H9 (cell line): ENCODE data around the gene ACMSD. TPM values are rescaled to one million over a fixed set of nuclear protein-coding genes. Genes with fewer than 3 reads are reported as not detected.

ENCODE experiments used
- DNase-seq: peaks from one replicate; pipeline ENCODE4 v3.0.0-alpha.2; 2017
- H2AFZ ChIP-seq: one replicate; pipeline ENCODE4 v1.6.1; 2013; ENCODE audit warnings: mild to moderate bottlenecking, low read length, control low read depth, moderate library complexity
- H2AK5ac ChIP-seq: 2 replicates; pipeline ENCODE4 v1.6.1; 2013; ENCODE audit warnings: low read length, control low read depth, mixed read lengths; ENCODE audit not compliant: insufficient read length
- H2BK120ac ChIP-seq: one replicate; pipeline ENCODE4 v1.6.1; 2013; ENCODE audit warnings: low read depth, mild to moderate bottlenecking, low read length, control low read depth, inconsistent platforms; ENCODE audit not compliant: poor library complexity, severe bottlenecking
- H2BK12ac ChIP-seq: 2 replicates; pipeline ENCODE4 v1.6.1; 2013; ENCODE audit warnings: low read length, control low read depth, mixed read lengths, low read depth; ENCODE audit not compliant: insufficient read length
- H2BK15ac ChIP-seq: 2 replicates; pipeline ENCODE4 v1.6.1; 2013; ENCODE audit warnings: low read depth, low read length, control low read depth
- H2BK20ac ChIP-seq: one replicate; pipeline ENCODE4 v1.6.1; 2013; ENCODE audit warnings: low read depth, mild to moderate bottlenecking, low read length, control low read depth, inconsistent platforms; ENCODE audit not compliant: poor library complexity, severe bottlenecking
- H2BK5ac ChIP-seq: 2 replicates; pipeline ENCODE4 v1.6.1; 2013; ENCODE audit warnings: low read length, control low read depth, mixed read lengths; ENCODE audit not compliant: insufficient read length
- H3K14ac ChIP-seq: 2 replicates; pipeline ENCODE4 v1.6.1; 2013; ENCODE audit warnings: low read length, control low read depth; ENCODE audit not compliant: insufficient read depth
- H3K18ac ChIP-seq: 2 replicates; pipeline ENCODE4 v1.6.1; 2013; ENCODE audit warnings: low read depth, mild to moderate bottlenecking, mixed read lengths, low read length, control low read depth; ENCODE audit not compliant: insufficient read length
- H3K23ac ChIP-seq: 2 replicates; pipeline ENCODE4 v1.6.1; 2013; ENCODE audit warnings: low read length, control low read depth, mixed read lengths, low read depth; ENCODE audit not compliant: insufficient read length
- H3K23me2 ChIP-seq: 2 replicates; pipeline ENCODE4 v1.6.1; 2013; ENCODE audit warnings: low read depth, mild to moderate bottlenecking, mixed read lengths, low read length, control low read depth; ENCODE audit not compliant: insufficient read length, poor library complexity, severe bottlenecking
- H3K27ac ChIP-seq: 2 replicates; pipeline ENCODE4 v1.5.1; 2013; ENCODE audit warnings: low read length, control low read depth, mixed read lengths, low read depth; ENCODE audit not compliant: insufficient read length
- H3K27me3 ChIP-seq: 2 replicates; pipeline ENCODE4 v1.6.1; 2013; ENCODE audit warnings: low read length, control low read depth, inconsistent platforms; ENCODE audit not compliant: insufficient read depth
- H3K4ac ChIP-seq: 2 replicates; pipeline ENCODE4 v1.6.1; 2013; ENCODE audit warnings: low read depth, mild to moderate bottlenecking, control low read depth, inconsistent platforms, low read length, moderate library complexity
- H3K4me1 ChIP-seq: 2 replicates; pipeline ENCODE4 v1.6.1; 2013; ENCODE audit warnings: low read length, control low read depth, inconsistent platforms; ENCODE audit not compliant: insufficient read depth
- H3K4me2 ChIP-seq: 2 replicates; pipeline ENCODE4 v1.6.1; 2013; ENCODE audit warnings: low read length, control low read depth, mixed read lengths; ENCODE audit not compliant: insufficient read length, insufficient read depth
- H3K56ac ChIP-seq: 2 replicates; pipeline ENCODE4 v1.6.1; 2013; ENCODE audit warnings: low read depth, mild to moderate bottlenecking, mixed read lengths, low read length, control low read depth; ENCODE audit not compliant: insufficient read length
- H3K79me1 ChIP-seq: 2 replicates; pipeline ENCODE4 v1.6.1; 2013; ENCODE audit warnings: low read depth, mild to moderate bottlenecking, moderate library complexity, low read length, control low read depth, inconsistent platforms; ENCODE audit not compliant: insufficient read depth, poor library complexity, severe bottlenecking
- H3K79me2 ChIP-seq: 2 replicates; pipeline ENCODE4 v1.6.1; 2013; ENCODE audit warnings: low read length, control low read depth, inconsistent platforms; ENCODE audit not compliant: insufficient read depth
- H3K9ac ChIP-seq: 2 replicates; pipeline ENCODE4 v1.6.1; 2013; ENCODE audit warnings: low read length, control low read depth, mixed read lengths; ENCODE audit not compliant: insufficient read length; ENCODE audit errors: extremely low read depth
- H3K9me3 ChIP-seq: one replicate; pipeline ENCODE4 v1.6.1; 2013; ENCODE audit warnings: low read depth, low read length, inconsistent platforms; ENCODE audit not compliant: control insufficient read depth
- H3T11ph ChIP-seq: one replicate; pipeline ENCODE4 v1.6.1; 2013; ENCODE audit warnings: mild to moderate bottlenecking, low read length, control low read depth, inconsistent platforms
- H4K20me1 ChIP-seq: one replicate; pipeline ENCODE4 v1.6.1; 2013; ENCODE audit not compliant: control insufficient read depth, insufficient read length, insufficient read depth
- H4K5ac ChIP-seq: 2 replicates; pipeline ENCODE4 v1.6.1; 2013; ENCODE audit warnings: low read depth, mild to moderate bottlenecking, mixed read lengths, low read length, control low read depth; ENCODE audit not compliant: insufficient read length
- H4K8ac ChIP-seq: replicated peaks from 2 replicates; pipeline ENCODE4 v1.6.1; 2013; ENCODE audit warnings: low read length, control low read depth, mixed read lengths, low read depth; ENCODE audit not compliant: insufficient read length
- H4K91ac ChIP-seq: 2 replicates; pipeline ENCODE4 v1.6.1; 2013; ENCODE audit warnings: low read depth, mild to moderate bottlenecking, moderate library complexity, mixed read lengths, low read length, control low read depth; ENCODE audit not compliant: insufficient read length
- H3K27ac Mint-ChIP-seq, 3 experiments: 2 replicates in 2 of 3; 3 replicates in 1 of 3; pipeline ENCODE4 v1.8.0; 2020 to 2021; ENCODE audit warnings: mixed read lengths in 3 of 3, mild to moderate bottlenecking in 1 of 3, moderate library complexity in 1 of 3
- H3K27me3 Mint-ChIP-seq: 2 replicates; pipeline ENCODE4 v1.8.0; 2021; ENCODE audit warnings: low read depth, mild to moderate bottlenecking, moderate library complexity, mixed read lengths
- H3K36me3 Mint-ChIP-seq, 3 experiments: 2 replicates in 2 of 3; 3 replicates in 1 of 3; pipeline ENCODE4 v1.8.0; 2020 to 2021; ENCODE audit warnings: low read depth in 3 of 3, mixed read lengths in 3 of 3; ENCODE audit not compliant: insufficient read depth in 1 of 3
- H3K4me1 Mint-ChIP-seq, 2 experiments: 2 replicates each; pipeline ENCODE4 v1.8.0; 2020; ENCODE audit warnings: mixed read lengths in 2 of 2
- H3K4me3 Mint-ChIP-seq, 2 experiments: 2 replicates in 1 of 2; 3 replicates in 1 of 2; pipeline ENCODE4 v1.8.0; 2020 to 2021; ENCODE audit warnings: mild to moderate bottlenecking in 2 of 2, mixed read lengths in 2 of 2, moderate library complexity in 1 of 2
- H3K9me3 Mint-ChIP-seq, 2 experiments: 2 replicates in 1 of 2; 3 replicates in 1 of 2; pipeline ENCODE4 v1.8.0; 2020; ENCODE audit warnings: mild to moderate bottlenecking in 2 of 2, mixed read lengths in 2 of 2, moderate library complexity in 1 of 2
- long read RNA-seq: library from polyadenylated mRNA; unstranded; transcript quantifications from one replicate; pipeline ENCODE4 v2.0.0, GENCODE V29; 2020
- total RNA-seq: library from RNA; stranded (reverse); gene quantifications from 2 replicates; pipeline ENCODE4 v1.2.1, GENCODE V29; 2021
- TF ChIP-seq, protein P1 (sequence below): fragments of 200-600 bp; sonication (generic); conservative IDR thresholded peaks from 3 replicates; pipeline ENCODE4 v1.8.0; 2021; ENCODE audit warnings: antibody characterized with exemption, mild to moderate bottlenecking

ACMSD gene
- total RNA-seq: not detected in 2 replicates
- long read RNA-seq: 0 reads

DNA sequence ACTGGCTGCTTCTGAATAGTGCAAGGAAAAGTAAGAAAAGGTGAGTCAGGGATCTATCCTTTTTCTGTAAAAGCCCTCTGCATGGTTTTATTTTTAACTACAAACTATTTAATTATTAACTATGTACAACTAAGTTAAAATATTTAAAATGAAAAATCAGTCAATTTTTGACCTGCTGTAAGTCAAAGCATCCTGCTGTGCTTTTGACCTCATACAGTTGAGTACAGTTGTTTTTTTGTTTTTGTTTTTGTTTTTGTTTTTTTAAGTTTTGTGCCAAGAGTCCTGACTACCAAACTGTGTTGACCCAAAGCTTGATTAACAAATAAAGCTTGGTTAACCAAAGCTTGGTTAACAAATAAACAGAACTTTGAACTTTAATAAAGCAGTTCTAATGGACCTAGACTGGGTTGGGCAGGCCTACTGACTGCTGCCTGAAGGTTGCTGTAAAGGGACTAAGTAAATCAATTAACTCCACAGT lies at the start of gene ACMSD:
ACMSD (plus strand) TSS at position 474 of the 478 bp plus-strand sequence. CDS start 67 bp downstream, outside the sequence.
- H3K23me2 ChIP-seq: no peaks in the 10 kb centered on the region
- no peak within 1 kb of the TSS for H2BK20ac ChIP-seq
- no peak within 1 kb of the TSS for H2AK5ac ChIP-seq
- no peaks in the 10 kb centered on the region for H4K20me1 ChIP-seq
- H3K14ac ChIP-seq: no peak within 1 kb of the TSS
- H3K4me2 ChIP-seq: no peak within 1 kb of the TSS
- no peak within 1 kb of the TSS for H4K5ac ChIP-seq
- no peaks in the 10 kb centered on the region for H3K4me1 ChIP-seq
- TF ChIP-seq, protein P1, sequence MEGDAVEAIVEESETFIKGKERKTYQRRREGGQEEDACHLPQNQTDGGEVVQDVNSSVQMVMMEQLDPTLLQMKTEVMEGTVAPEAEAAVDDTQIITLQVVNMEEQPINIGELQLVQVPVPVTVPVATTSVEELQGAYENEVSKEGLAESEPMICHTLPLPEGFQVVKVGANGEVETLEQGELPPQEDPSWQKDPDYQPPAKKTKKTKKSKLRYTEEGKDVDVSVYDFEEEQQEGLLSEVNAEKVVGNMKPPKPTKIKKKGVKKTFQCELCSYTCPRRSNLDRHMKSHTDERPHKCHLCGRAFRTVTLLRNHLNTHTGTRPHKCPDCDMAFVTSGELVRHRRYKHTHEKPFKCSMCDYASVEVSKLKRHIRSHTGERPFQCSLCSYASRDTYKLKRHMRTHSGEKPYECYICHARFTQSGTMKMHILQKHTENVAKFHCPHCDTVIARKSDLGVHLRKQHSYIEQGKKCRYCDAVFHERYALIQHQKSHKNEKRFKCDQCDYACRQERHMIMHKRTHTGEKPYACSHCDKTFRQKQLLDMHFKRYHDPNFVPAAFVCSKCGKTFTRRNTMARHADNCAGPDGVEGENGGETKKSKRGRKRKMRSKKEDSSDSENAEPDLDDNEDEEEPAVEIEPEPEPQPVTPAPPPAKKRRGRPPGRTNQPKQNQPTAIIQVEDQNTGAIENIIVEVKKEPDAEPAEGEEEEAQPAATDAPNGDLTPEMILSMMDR: no peak
- H2BK5ac ChIP-seq: no peak within 1 kb of the TSS
- no peaks in the 10 kb centered on the region for H3K9me3 ChIP-seq
- no peak within 1 kb of the TSS for H2BK120ac ChIP-seq
- H2AFZ ChIP-seq: no peak within 1 kb of the TSS
- H4K91ac ChIP-seq: no peak within 1 kb of the TSS
- Mint-ChIP-seq H3K4me1 (peaks cover 0 to 8% of the 10 kb centered on the region in 2 experiments; a peak in 2 of 4 replicates), H3K27me3 (no peaks in the 10 kb centered on the region; the same call in 1 of the 2 replicates), H3K27ac (no peak within 1 kb of the TSS), H3K36me3 (peaks cover 2 to 9% (median 8%) of the 10 kb centered on the region in 3 experiments; a peak in 6 of 7 replicates), H3K9me3 (peaks cover 15 to 25% of the 10 kb centered on the region in 2 experiments), H3K4me3 (no peak within 1 kb of the TSS)
- H2BK12ac ChIP-seq: no peak within 1 kb of the TSS
- H3T11ph ChIP-seq: no peak within 1 kb of the TSS
- no peak within 1 kb of the TSS for H3K27ac ChIP-seq
- H3K27me3 ChIP-seq: no peaks in the 10 kb centered on the region
- no peaks in the 10 kb centered on the region for H3K79me2 ChIP-seq
- no peak within 1 kb of the TSS for H3K4ac ChIP-seq
- no peaks in the 10 kb centered on the region for H3K79me1 ChIP-seq
- H3K23ac ChIP-seq: no peak within 1 kb of the TSS
- no peak within 1 kb of the TSS for H3K18ac ChIP-seq
- no peak within 1 kb of the TSS for H4K8ac ChIP-seq
- DNase-seq: no peak
- no peak within 1 kb of the TSS for H3K56ac ChIP-seq
- no peak within 1 kb of the TSS for H3K9ac ChIP-seq
- no peak within 1 kb of the TSS for H2BK15ac ChIP-seq
